Caco-2 (cell line): ENCODE data around the gene SBNO2. TPM values are rescaled to one million over a fixed set of nuclear protein-coding genes. Genes with fewer than 3 reads are reported as not detected.

Experiments
- BruUV-seq: library from RNA; stranded (reverse); fragments of 400-500 nt; replicated peaks from 2 replicates; lab custom pipeline; 2021; lab: Mats Ljungman, UMichigan
- CTCF ChIA-PET: fragments of 300-600 bp; sonication (Branson Sonifier 250); formaldehyde crosslinking; loops from one replicate; lab custom pipeline; 2022; ENCODE audit warnings: antibody characterized with exemption; lab: Charles Lee
- POLR2A ChIA-PET: fragments of 300-600 bp; sonication (Branson Sonifier 250); formaldehyde crosslinking; loops from one replicate; lab custom pipeline; 2022; ENCODE audit warnings: antibody characterized with exemption; lab: Charles Lee
- DNase-seq, 2 experiments: peaks; one replicate each; pipeline versions ENCODE4 v3.0.0 to v3.0.0-alpha.2; 2020 to 2022
- H3K27me3 ChIP-seq: replicated peaks from 2 replicates; pipeline ENCODE4 v1.6.0; 2011; ENCODE audit warnings: low read length; ENCODE audit not compliant: control insufficient read depth, insufficient read depth
- H3K36me3 ChIP-seq: 2 replicates; pipeline ENCODE4 v1.5.1; 2011; ENCODE audit warnings: low read length; ENCODE audit not compliant: control insufficient read depth, insufficient read depth
- H3K4me1 ChIP-seq: fragments of 250-450 bp; sonication (Bioruptor Pico); 2 replicates; pipeline ENCODE4 v1.5.1; 2020; ENCODE audit warnings: mild to moderate bottlenecking
- H3K4me3 ChIP-seq: 2 replicates; pipeline ENCODE4 v1.5.1; 2011; ENCODE audit warnings: low read depth, mild to moderate bottlenecking, control low read depth, low read length
- H3K9me3 ChIP-seq: fragments of 250-450 bp; sonication (Bioruptor Pico); 2 replicates; pipeline ENCODE4 v1.5.1; 2020; ENCODE audit warnings: mild to moderate bottlenecking, moderate library complexity
- H3K27ac Mint-ChIP-seq: one replicate; pipeline ENCODE4 v1.8.0; 2022; ENCODE audit warnings: mixed read lengths; ENCODE audit not compliant: unreplicated experiment
- H3K27me3 Mint-ChIP-seq: one replicate; pipeline ENCODE4 v1.8.0; 2022; ENCODE audit warnings: mixed read lengths; ENCODE audit not compliant: insufficient read depth, unreplicated experiment
- H3K36me3 Mint-ChIP-seq: one replicate; pipeline ENCODE4 v1.8.0; 2022; ENCODE audit warnings: mild to moderate bottlenecking, mixed read lengths; ENCODE audit not compliant: insufficient read depth, unreplicated experiment
- H3K4me1 Mint-ChIP-seq: one replicate; pipeline ENCODE4 v1.8.0; 2022; ENCODE audit warnings: low read depth, mixed read lengths; ENCODE audit not compliant: unreplicated experiment
- H3K4me3 Mint-ChIP-seq: one replicate; pipeline ENCODE4 v1.8.0; 2022; ENCODE audit warnings: mild to moderate bottlenecking, moderate library complexity, mixed read lengths; ENCODE audit not compliant: unreplicated experiment
- H3K9me3 Mint-ChIP-seq: one replicate; pipeline ENCODE4 v1.8.0; 2022; ENCODE audit warnings: mixed read lengths; ENCODE audit not compliant: unreplicated experiment
- intact Hi-C: fragments of 100-400 bp; cut with micrococcal nuclease; formaldehyde crosslinking; loops from one replicate; pipeline ENCODE4 v1.10.0; 2022; ENCODE audit not compliant: unreplicated experiment
- total RNA-seq: library from RNA; stranded (reverse); gene quantifications from 2 replicates; pipeline ENCODE4 v1.2.3, GENCODE V29; 2022
- TF ChIP-seq, protein P1 (sequence below), 2 experiments: fragments of 200-600 bp in 1 of 2; IDR thresholded peaks; 1 replicate in 1 of 2; 2 replicates in 1 of 2; pipeline versions ENCODE4 v1.5.1 to v1.8.0; 2011 to 2022; ENCODE audit warnings: antibody characterized with exemption in 1 of 2, control low read depth in 1 of 2, inconsistent platforms in 1 of 2, low read depth in 1 of 2, low read length in 1 of 2, mild to moderate bottlenecking in 1 of 2, moderate library complexity in 1 of 2; ENCODE audit not compliant: insufficient read depth in 1 of 2, severe bottlenecking in 1 of 2, unreplicated experiment in 1 of 2

SBNO2 gene
- total RNA-seq, 1 experiment from 2014 or later = 41.2 TPM

- intact Hi-C loops = loop anchor here (10.0 kb wide), 1 partner anchor 81 kb away; the partner anchor contains the start of genes CNN2, RNU6-2 and TMEM259
- no peak for DNase-seq
- ChIA-PET CTCF (no interaction called here), POLR2A (no interaction called here)
- Histone ChIP-seq H3K4me1 (peaks cover 21% of the 10 kb centered on the region), H3K36me3 (peaks cover 1% of the 10 kb centered on the region), H3K4me3 (peak overlapping the region; percentile 97), H3K27me3 (no peaks in the 10 kb centered on the region), H3K9me3 (no peaks in the 10 kb centered on the region)
- Mint-ChIP-seq H3K9me3 (no peaks in the 10 kb centered on the region), H3K36me3 (peaks cover 61% of the 10 kb centered on the region), H3K4me3 (peak overlapping the region; percentile 52), H3K27ac (no peak overlapping the region), H3K4me1 (no peaks in the 10 kb centered on the region), H3K27me3 (no peaks in the 10 kb centered on the region)
- TF ChIP-seq, protein P1, sequence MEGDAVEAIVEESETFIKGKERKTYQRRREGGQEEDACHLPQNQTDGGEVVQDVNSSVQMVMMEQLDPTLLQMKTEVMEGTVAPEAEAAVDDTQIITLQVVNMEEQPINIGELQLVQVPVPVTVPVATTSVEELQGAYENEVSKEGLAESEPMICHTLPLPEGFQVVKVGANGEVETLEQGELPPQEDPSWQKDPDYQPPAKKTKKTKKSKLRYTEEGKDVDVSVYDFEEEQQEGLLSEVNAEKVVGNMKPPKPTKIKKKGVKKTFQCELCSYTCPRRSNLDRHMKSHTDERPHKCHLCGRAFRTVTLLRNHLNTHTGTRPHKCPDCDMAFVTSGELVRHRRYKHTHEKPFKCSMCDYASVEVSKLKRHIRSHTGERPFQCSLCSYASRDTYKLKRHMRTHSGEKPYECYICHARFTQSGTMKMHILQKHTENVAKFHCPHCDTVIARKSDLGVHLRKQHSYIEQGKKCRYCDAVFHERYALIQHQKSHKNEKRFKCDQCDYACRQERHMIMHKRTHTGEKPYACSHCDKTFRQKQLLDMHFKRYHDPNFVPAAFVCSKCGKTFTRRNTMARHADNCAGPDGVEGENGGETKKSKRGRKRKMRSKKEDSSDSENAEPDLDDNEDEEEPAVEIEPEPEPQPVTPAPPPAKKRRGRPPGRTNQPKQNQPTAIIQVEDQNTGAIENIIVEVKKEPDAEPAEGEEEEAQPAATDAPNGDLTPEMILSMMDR (IDR thresholded peaks at IDR 0.05; ENCODE audit: insufficient read depth in 1 of 2, low read depth in 1 of 2, low read length in 1 of 2, severe bottlenecking in 1 of 2, unreplicated experiment in 1 of 2) = no peak
- no TSS peak for BruUV-seq
These were observed 67.9 kb downstream of the SBNO2 start for GRCh38 chr19:1105873-1106840.

DNA sequence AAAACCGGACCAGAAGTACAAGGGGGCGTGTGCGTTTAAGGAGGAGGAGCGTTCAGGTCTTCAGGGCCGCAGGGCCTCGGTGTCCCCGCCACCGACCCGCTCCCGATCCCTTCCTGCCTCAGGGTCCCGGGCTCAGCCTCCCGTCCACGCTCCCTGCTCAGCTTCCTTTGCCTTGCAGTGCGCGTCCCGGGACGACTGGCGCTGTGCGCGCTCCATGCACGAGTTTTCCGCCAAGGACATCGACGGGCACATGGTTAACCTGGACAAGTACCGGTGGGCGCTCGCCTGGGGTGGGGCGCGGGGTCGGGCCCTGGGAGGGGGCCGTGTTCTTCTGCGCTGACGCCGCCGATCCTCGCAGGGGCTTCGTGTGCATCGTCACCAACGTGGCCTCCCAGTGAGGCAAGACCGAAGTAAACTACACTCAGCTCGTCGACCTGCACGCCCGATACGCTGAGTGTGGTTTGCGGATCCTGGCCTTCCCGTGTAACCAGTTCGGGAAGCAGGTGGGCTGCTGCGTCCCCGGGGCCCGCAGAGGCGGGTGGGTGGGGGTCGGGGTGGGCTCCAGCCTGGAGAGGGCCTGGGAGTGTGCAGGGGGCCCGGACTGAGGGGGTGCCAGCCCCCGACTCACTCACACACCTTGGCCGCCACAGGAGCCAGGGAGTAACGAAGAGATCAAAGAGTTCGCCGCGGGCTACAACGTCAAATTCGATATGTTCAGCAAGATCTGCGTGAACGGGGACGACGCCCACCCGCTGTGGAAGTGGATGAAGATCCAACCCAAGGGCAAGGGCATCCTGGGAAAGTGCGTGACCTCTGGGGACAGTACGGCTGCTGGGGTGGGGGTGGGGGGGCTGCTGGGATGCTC is 68.8 kb downstream of the SBNO2 start:
- BruUV-seq = TSS peak; percentile 50
- Mint-ChIP-seq H3K4me3 (peak overlapping the region; percentile 68), H3K27me3 (no peaks in the 10 kb centered on the region), H3K36me3 (peaks cover 56% of the 10 kb centered on the region), H3K4me1 (no peaks in the 10 kb centered on the region), H3K9me3 (no peaks in the 10 kb centered on the region), H3K27ac (peak overlapping the region; percentile 57)
- Histone ChIP-seq H3K9me3 (no peaks in the 10 kb centered on the region), H3K4me1 (peaks cover 23% of the 10 kb centered on the region), H3K4me3 (peak overlapping the region; percentile 97), H3K27me3 (no peaks in the 10 kb centered on the region), H3K36me3 (peaks cover 1% of the 10 kb centered on the region)
- POLR2A ChIA-PET = interaction anchor here (0.6 to 2.3 kb wide), 5 partner anchors 8 to 164 kb away, joined by 3 to 19 read pairs (median 9); partner anchors contain the start of genes ARHGAP45 and CIRBP
- CTCF ChIA-PET = interaction anchor here (0.7 kb wide), 1 partner anchor 72 kb away, joined by 4 read pairs; no protein-coding TSS in a partner anchor
- TF ChIP-seq, protein P1 (IDR thresholded peaks at IDR 0.05; ENCODE audit: insufficient read depth in 1 of 2, low read depth in 1 of 2, low read length in 1 of 2, severe bottlenecking in 1 of 2, unreplicated experiment in 1 of 2) = no peak
- intact Hi-C loops = loop anchor here (10.0 kb wide), 1 partner anchor 80 kb away; the partner anchor contains the start of genes CNN2, RNU6-2 and TMEM259
- DNase-seq = peak in 1 of 2 experiments; percentile 41
